Endothelial cell of umbilical vein (primary cell): ENCODE measurements around the gene CTLA4. TPM values are rescaled to one million over a fixed set of nuclear protein-coding genes. Genes with fewer than 3 reads are reported as not detected.

ENCODE experiments used
- BruUV-seq: library from RNA; stranded (reverse); fragments of 400-500 nt; replicated peaks from 2 replicates; lab custom pipeline; 2021; lab: Mats Ljungman, UMichigan
- CTCF ChIA-PET: fragments of 300-600, 350-600 bp; sonication (Branson Sonifier 250); formaldehyde crosslinking; loops from one replicate; lab custom pipeline; 2021; ENCODE audit warnings: antibody characterized with exemption, inconsistent platforms; lab: Charles Lee
- POLR2A ChIA-PET: fragments of 300-600, 350-600 bp; sonication (Branson Sonifier 250); formaldehyde crosslinking; loops from one replicate; lab custom pipeline; 2021; ENCODE audit warnings: antibody characterized with exemption, inconsistent platforms; lab: Charles Lee
- DNase-seq: peaks from one replicate; pipeline ENCODE4 v3.0.0-alpha.2; 2011; ENCODE audit warnings: low read depth, low spot score
- FAIRE-seq: peaks from 2 replicates; lab custom pipeline; 2011; peaks lifted over from hg19 to GRCh38; lab: Jason Lieb, UNC
- H2AFZ ChIP-seq: 2 replicates; pipeline ENCODE4 v1.6.0; 2012; ENCODE audit warnings: low read depth, low read length, control low read depth, inconsistent platforms
- H3K27ac ChIP-seq: 2 replicates; pipeline ENCODE4 v1.5.1; 2011; ENCODE audit warnings: low read depth, mild to moderate bottlenecking, control low read depth, low read length, moderate library complexity; ENCODE audit not compliant: insufficient read depth
- H3K27me3 ChIP-seq, 2 experiments: 2 replicates each; pipeline versions ENCODE4 v1.6.0 to v1.6.1; 2011; ENCODE audit warnings: low read length in 2 of 2, mixed read lengths in 1 of 2; ENCODE audit not compliant: control insufficient read depth in 2 of 2, insufficient read depth in 2 of 2
- H3K36me3 ChIP-seq, 2 experiments: 2 replicates in 1 of 2; 3 replicates in 1 of 2; pipeline ENCODE4 v1.5.1; 2011; ENCODE audit warnings: low read length in 2 of 2, mild to moderate bottlenecking in 1 of 2, moderate library complexity in 1 of 2; ENCODE audit not compliant: control insufficient read depth in 2 of 2, insufficient read depth in 2 of 2; ENCODE audit errors: extremely low read depth in 1 of 2
- H3K4me1 ChIP-seq: 3 replicates; pipeline ENCODE4 v1.5.1; 2011; ENCODE audit warnings: mild to moderate bottlenecking, low read length; ENCODE audit not compliant: control insufficient read depth, insufficient read depth; ENCODE audit errors: extremely low read depth
- H3K4me2 ChIP-seq: 2 replicates; pipeline ENCODE4 v1.6.1; 2011; ENCODE audit warnings: low read length, control low read depth, mixed read lengths; ENCODE audit not compliant: insufficient read depth
- H3K4me3 ChIP-seq, 3 experiments: fragments of 200-600 bp in 1 of 3; sonication (generic), shearing (Covaris generic) in 1 of 3; replicated peaks in 1 of 3; 2 replicates each; pipeline ENCODE4 v1.5.1; 2011 to 2016; ENCODE audit warnings: control low read depth in 3 of 3, low read length in 3 of 3, mild to moderate bottlenecking in 2 of 3, inconsistent platforms in 1 of 3, low read depth in 1 of 3, moderate library complexity in 1 of 3; ENCODE audit not compliant: insufficient read depth in 1 of 3
- H3K79me2 ChIP-seq: 2 replicates; pipeline ENCODE4 v1.6.0; 2012; ENCODE audit warnings: low read length, inconsistent platforms; ENCODE audit not compliant: control insufficient read depth, insufficient read depth
- H3K9ac ChIP-seq: replicated peaks from 2 replicates; pipeline ENCODE3; 2011; ENCODE audit warnings: low read length, control low read depth; ENCODE audit not compliant: insufficient read depth; ENCODE audit errors: extremely low read depth
- H3K9me1 ChIP-seq: replicated peaks from 3 replicates; pipeline ENCODE4 v1.6.0; 2011; ENCODE audit warnings: mild to moderate bottlenecking, low read length; ENCODE audit not compliant: control insufficient read depth, insufficient read depth; ENCODE audit errors: extremely low read depth
- H3K9me3 ChIP-seq: replicated peaks from 2 replicates; pipeline ENCODE4 v1.5.1; 2012; ENCODE audit warnings: low read length, inconsistent platforms; ENCODE audit not compliant: control insufficient read depth, insufficient read depth
- H4K20me1 ChIP-seq: replicated peaks from 2 replicates; pipeline ENCODE3; 2011; ENCODE audit warnings: mild to moderate bottlenecking, low read length; ENCODE audit not compliant: control insufficient read depth, insufficient read depth; ENCODE audit errors: extremely low read depth
- EZH2 ChIP-seq: IDR thresholded peaks from 2 replicates; pipeline ENCODE4 v1.6.1; 2012; ENCODE audit warnings: borderline replicate concordance, low read depth, mild to moderate bottlenecking, moderate library complexity, low read length, inconsistent platforms; ENCODE audit not compliant: severe bottlenecking
- FOS ChIP-seq: IDR thresholded peaks from 2 replicates; pipeline ENCODE4 v1.6.1; 2011; ENCODE audit warnings: mild to moderate bottlenecking, low read length, moderate library complexity, borderline replicate concordance; ENCODE audit not compliant: insufficient read depth
- GATA2 ChIP-seq: IDR thresholded peaks from 2 replicates; pipeline ENCODE4 v1.7.0; 2011; ENCODE audit warnings: low read depth, mild to moderate bottlenecking, moderate library complexity, mixed read lengths, low read length; ENCODE audit not compliant: insufficient read length, insufficient read depth
- JUN ChIP-seq: IDR thresholded peaks from 2 replicates; pipeline ENCODE4 v1.6.1; 2011; ENCODE audit warnings: borderline replicate concordance, low read depth; ENCODE audit not compliant: insufficient read length, insufficient read depth
- MYC ChIP-seq: IDR thresholded peaks from one replicate; pipeline ENCODE4 v1.6.1; 2011; ENCODE audit warnings: mild to moderate bottlenecking, low read depth, low read length
- POLR2A ChIP-seq: IDR thresholded peaks from 2 replicates; pipeline ENCODE4 v1.6.1; 2012; ENCODE audit warnings: low read depth, mild to moderate bottlenecking, control low read depth, low read length
- POLR2AphosphoS5 ChIP-seq: IDR thresholded peaks from 2 replicates; pipeline ENCODE4 v1.6.1; 2012; ENCODE audit warnings: low read depth, mild to moderate bottlenecking, control low read depth, low read length, moderate library complexity; ENCODE audit not compliant: insufficient read depth
- dilution Hi-C: fragments of 300-500 bp; cut with MboI; formaldehyde crosslinking; loops from one replicate; pipeline ENCODE4 v1.15.0; 2019; ENCODE audit warnings: low sequenced_read_pairs; ENCODE audit not compliant: extremely low pct_ligation_motif_present
- intact Hi-C: fragments of 100-400 bp; cut with micrococcal nuclease; formaldehyde crosslinking; loops from one replicate; pipeline ENCODE4 v1.10.0; 2022
- polyA plus RNA-seq, 4 experiments: library from polyadenylated mRNA; depleted of rRNA in 3 of 4; stranded (reverse) in 3 of 4; unstranded in 1 of 4; fragments of >200 nt; gene quantifications; 2 replicates each; pipeline versions ENCODE4 v1.2.1 to v1.2.3, GENCODE V29; 2011 to 2012; ENCODE audit warnings: missing spikeins in 1 of 4
- total RNA-seq: library from RNA; stranded (reverse); gene quantifications from 2 replicates; pipeline ENCODE4 v1.2.3, GENCODE V29; 2021
- TF ChIP-seq, protein P1 (sequence below), 2 donors: IDR thresholded peaks; 1 replicate in 1 of 2; 2 replicates in 1 of 2; pipeline ENCODE4 v1.5.1; 2011; ENCODE audit warnings: low read length in 2 of 2, mild to moderate bottlenecking in 2 of 2, moderate library complexity in 2 of 2, control low read depth in 1 of 2, inconsistent platforms in 1 of 2, low read depth in 1 of 2; ENCODE audit not compliant: insufficient read depth in 1 of 2; ENCODE audit errors: extremely low read depth in 1 of 2
- TF ChIP-seq, protein P2 (sequence below): IDR thresholded peaks from 2 replicates; pipeline ENCODE4 v1.6.1; 2011; ENCODE audit not compliant: insufficient read depth, insufficient read length

CTLA4 gene
- total and polyA plus RNA-seq, 2 donors (not counting 3 experiments of a cell fraction or from before 2014, with no cell fraction given), result not detected

DNA sequence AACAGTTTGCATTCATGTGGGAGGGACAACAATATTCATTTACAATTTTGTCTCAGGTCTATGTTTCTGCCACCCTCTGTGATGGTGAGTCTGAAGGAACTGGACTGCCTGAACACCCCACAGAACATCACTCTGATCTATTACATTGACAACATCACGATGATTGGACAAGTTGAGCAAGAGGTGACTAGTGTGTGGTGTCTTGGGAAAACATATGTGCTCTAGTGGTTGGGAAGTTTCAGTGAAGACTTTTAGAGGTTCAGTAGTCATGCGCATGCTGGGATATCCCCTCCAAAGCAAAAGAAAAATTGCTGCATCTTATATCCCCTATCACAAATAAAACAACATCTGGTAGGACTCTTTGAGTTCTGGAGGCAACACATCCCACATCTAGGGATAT lies 18.6 kb upstream of the CTLA4 start:
- BruUV-seq, result no TSS peak
- Histone ChIP-seq H2AFZ (no peak overlapping the region), H3K4me2 (no peak overlapping the region), H3K79me2 (no peaks in the 10 kb centered on the region), H3K4me3 (no peak overlapping the region), H4K20me1 (no peaks in the 10 kb centered on the region), H3K36me3 (no peaks in the 10 kb centered on the region), H3K9ac (no peak overlapping the region), H3K27ac (no peak overlapping the region), H3K9me3 (no peaks in the 10 kb centered on the region), H3K4me1 (no peaks in the 10 kb centered on the region), H3K9me1 (no peaks in the 10 kb centered on the region), H3K27me3 (peaks cover 0 to 10% of the 10 kb centered on the region in 2 experiments)
- no peak for FAIRE-seq
- dilution Hi-C loops, result no loop called here
- DNase-seq, result no peak
- ChIA-PET CTCF (no interaction called here), POLR2A (no interaction called here)
- intact Hi-C loops, result no loop called here
- TF ChIP-seq, protein P1, sequence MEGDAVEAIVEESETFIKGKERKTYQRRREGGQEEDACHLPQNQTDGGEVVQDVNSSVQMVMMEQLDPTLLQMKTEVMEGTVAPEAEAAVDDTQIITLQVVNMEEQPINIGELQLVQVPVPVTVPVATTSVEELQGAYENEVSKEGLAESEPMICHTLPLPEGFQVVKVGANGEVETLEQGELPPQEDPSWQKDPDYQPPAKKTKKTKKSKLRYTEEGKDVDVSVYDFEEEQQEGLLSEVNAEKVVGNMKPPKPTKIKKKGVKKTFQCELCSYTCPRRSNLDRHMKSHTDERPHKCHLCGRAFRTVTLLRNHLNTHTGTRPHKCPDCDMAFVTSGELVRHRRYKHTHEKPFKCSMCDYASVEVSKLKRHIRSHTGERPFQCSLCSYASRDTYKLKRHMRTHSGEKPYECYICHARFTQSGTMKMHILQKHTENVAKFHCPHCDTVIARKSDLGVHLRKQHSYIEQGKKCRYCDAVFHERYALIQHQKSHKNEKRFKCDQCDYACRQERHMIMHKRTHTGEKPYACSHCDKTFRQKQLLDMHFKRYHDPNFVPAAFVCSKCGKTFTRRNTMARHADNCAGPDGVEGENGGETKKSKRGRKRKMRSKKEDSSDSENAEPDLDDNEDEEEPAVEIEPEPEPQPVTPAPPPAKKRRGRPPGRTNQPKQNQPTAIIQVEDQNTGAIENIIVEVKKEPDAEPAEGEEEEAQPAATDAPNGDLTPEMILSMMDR (IDR thresholded peaks at IDR 0.05; ENCODE audit: extremely low read depth in 1 of 2, insufficient read depth in 1 of 2, low read depth in 1 of 2, low read length in 2 of 2), result no peak
- TF ChIP-seq FOS, result no peak
- TF ChIP-seq POLR2AphosphoS5, result no peak
- no peak for TF ChIP-seq POLR2A
- TF ChIP-seq MYC, result no peak
- TF ChIP-seq GATA2, result no peak
- TF ChIP-seq, protein P2, sequence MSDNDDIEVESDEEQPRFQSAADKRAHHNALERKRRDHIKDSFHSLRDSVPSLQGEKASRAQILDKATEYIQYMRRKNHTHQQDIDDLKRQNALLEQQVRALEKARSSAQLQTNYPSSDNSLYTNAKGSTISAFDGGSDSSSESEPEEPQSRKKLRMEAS, result no peak
- no peak for TF ChIP-seq JUN
- TF ChIP-seq EZH2, result no peak
